ENCODE data around the gene PLXNA4. TPM values are rescaled to one million over a fixed set of nuclear protein-coding genes. Genes with fewer than 3 reads are reported as not detected.
"Not testable (repeated sequence)": the region's sequence is repeated elsewhere in the genome, so short reads cannot be mapped to it uniquely, and the experiment has no call there.

PLXNA4 gene
- total RNA-seq, 4 donors from 2014 or later, result 0.49 to 7.1 (median 2.0) TPM

- intact Hi-C loops (cut with DNase I), result no loop called here
- Histone ChIP-seq H3K27ac (no peak overlapping the region), H3K4me1 (no peaks in the 10 kb centered on the region), H3K4me3 (no peak overlapping the region), H3K27me3 (no peaks in the 10 kb centered on the region), H3K9me3 (peaks cover 0 to 15% (median 12%) of the 10 kb centered on the region in 3 donors), H3K36me3 (no peaks in the 10 kb centered on the region)
- 61 to 65% methylated on average over 6 to 9 of the region's 9 CpGs for WGBS, 2 donors
- TF ChIP-seq CTCF (IDR thresholded peaks at IDR 0.05) (no peak), POLR2A (IDR thresholded peaks at IDR 0.05) (no peak)
- no peak for DNase-seq
Measured at GRCh38 chr7:132181946-132182685, 394.2 kb downstream of the PLXNA4 start.

- DNase-seq, result no peak
- Histone ChIP-seq H3K36me3 (no peaks in the 10 kb centered on the region), H3K27ac (no peak overlapping the region), H3K4me3 (no peak overlapping the region), H3K9me3 (peaks cover 0 to 7% (median 4%) of the 10 kb centered on the region in 3 donors), H3K4me1 (no peaks in the 10 kb centered on the region), H3K27me3 (no peaks in the 10 kb centered on the region)
- intact Hi-C loops (cut with DNase I), result no loop called here
- TF ChIP-seq CTCF (IDR thresholded peaks at IDR 0.05) (no peak), POLR2A (IDR thresholded peaks at IDR 0.05) (no peak)
- 88% methylated on average over 7 of the region's 10 CpGs; no CpG with 5 or more reads in 1 of the 2 donors for WGBS, 2 donors
Measured at GRCh38 chr7:132181371-132181770, 394.9 kb downstream of the PLXNA4 start.

- no peaks in the 10 kb centered on the region for H3K36me3 ChIP-seq
- DNase-seq, result no peak
Measured at GRCh38 chr7:132180481-132180880, 395.8 kb downstream of the PLXNA4 start.

GRCh38 chr7:132179681-132180080, 396.6 kb downstream of the PLXNA4 start:
- no peaks in the 10 kb centered on the region for H3K4me1 ChIP-seq
- DNase-seq, result no peak
- intact Hi-C loops (cut with DNase I), result no loop called here
- no peaks in the 10 kb centered on the region for H3K9me3 ChIP-seq
- no peak for TF ChIP-seq CTCF (IDR thresholded peaks at IDR 0.05)
- no peak for TF ChIP-seq POLR2A (IDR thresholded peaks at IDR 0.05)
- 87 to 89% methylated on average over 10 to 11 of the region's 20 CpGs for WGBS, 2 donors
- no peaks in the 10 kb centered on the region for H3K36me3 ChIP-seq
- no peaks in the 10 kb centered on the region for H3K27me3 ChIP-seq
- H3K4me3 ChIP-seq, result no peak overlapping the region
- H3K27ac ChIP-seq, result no peak overlapping the region

More at GRCh38 chr7:132180481-132180880, 395.8 kb downstream of the PLXNA4 start:
- no peak overlapping the region for H3K4me3 ChIP-seq
- no peaks in the 10 kb centered on the region for H3K9me3 ChIP-seq
- H3K27ac ChIP-seq, result no peak overlapping the region
- no peaks in the 10 kb centered on the region for H3K27me3 ChIP-seq
- 79 to 93% methylated on average over 4 to 8 of the region's 9 CpGs for WGBS, 2 donors
- TF ChIP-seq POLR2A (IDR thresholded peaks at IDR 0.05) (no peak), CTCF (IDR thresholded peaks at IDR 0.05) (no peak)
- intact Hi-C loops (cut with DNase I), result no loop called here
- H3K4me1 ChIP-seq, result no peaks in the 10 kb centered on the region

GRCh38 chr7:132179080-132179430, 397.2 kb downstream of the PLXNA4 start:
- H3K36me3 ChIP-seq, result no peaks in the 10 kb centered on the region
- WGBS, 2 donors, result 58 to 70% methylated on average over 10 of the region's 10 CpGs
- no peak overlapping the region for H3K27ac ChIP-seq
- H3K27me3 ChIP-seq, result no peaks in the 10 kb centered on the region
- no peaks in the 10 kb centered on the region for H3K4me1 ChIP-seq
- no peaks in the 10 kb centered on the region for H3K9me3 ChIP-seq
- DNase-seq, result no peak
- no peak overlapping the region for H3K4me3 ChIP-seq
- intact Hi-C loops (cut with DNase I), result no loop called here
- TF ChIP-seq CTCF (IDR thresholded peaks at IDR 0.05) (no peak), POLR2A (IDR thresholded peaks at IDR 0.05) (no peak)

GRCh38 chr7:132178402-132179079, 397.7 kb downstream of the PLXNA4 start:
- WGBS, 2 donors, result 70 to 81% methylated on average over 6 of the region's 8 CpGs
- not testable (repeated sequence) for DNase-seq

More at GRCh38 chr7:132178402-132179079, 397.7 kb downstream of the PLXNA4 start:
- H3K36me3 ChIP-seq; H3K4me1 ChIP-seq; H3K9me3 ChIP-seq; H3K27ac ChIP-seq; H3K27me3 ChIP-seq; H3K4me3 ChIP-seq; intact Hi-C loops (cut with DNase I): not testable (repeated sequence)
